Astrocyte (in vitro differentiated cells and primary cell): ENCODE measurements around the gene PHF21B.

ENCODE experiments used
- CTCF ChIP-seq: IDR thresholded peaks from 2 replicates; pipeline ENCODE4 v1.5.1; 2011; ENCODE audit warnings: low read depth, mild to moderate bottlenecking, inconsistent platforms, low read length, moderate library complexity; ENCODE audit not compliant: insufficient read depth
- EZH2 ChIP-seq: IDR thresholded peaks from 2 replicates; pipeline ENCODE4 v1.6.1; 2012; ENCODE audit warnings: mild to moderate bottlenecking, low read length, inconsistent platforms; ENCODE audit not compliant: insufficient read depth

- TF ChIP-seq CTCF = no peak
- TF ChIP-seq EZH2 = no peak
Observed at GRCh38 chr22:44930016-44930710, 79.6 kb downstream of the PHF21B start.
